GM12892 (cell line): Measurements from ENCODE around the gene KEL.

Source experiments
- DNase-seq: peaks from one replicate; pipeline ENCODE4 v3.0.0; 2011; ENCODE audit not compliant: insufficient read length
- FAIRE-seq: peaks from 2 replicates; lab custom pipeline; 2011; peaks lifted over from hg19 to GRCh38; lab: Jason Lieb, UNC
- POLR2A ChIP-seq: IDR thresholded peaks from 2 replicates; pipeline ENCODE4 v1.6.1; 2011; ENCODE audit warnings: low read depth, low read length, control low read depth
- POLR2AphosphoS5 ChIP-seq: IDR thresholded peaks from 2 replicates; pipeline ENCODE4 v1.6.1; 2011; ENCODE audit warnings: low read depth, low read length, control low read depth
- TAF1 ChIP-seq: IDR thresholded peaks from 2 replicates; pipeline ENCODE4 v1.6.1; 2011; ENCODE audit warnings: low read depth, mild to moderate bottlenecking, control low read depth, low read length, borderline replicate concordance

The KEL gene

GRCh38 chr7:142905759-142906158, 56.4 kb downstream of the KEL start:
- no peak for DNase-seq
- no peak for TF ChIP-seq POLR2AphosphoS5
- no peak for TF ChIP-seq POLR2A
- TF ChIP-seq TAF1: no peak
- no peak for FAIRE-seq

- no peak for TF ChIP-seq POLR2AphosphoS5
- TF ChIP-seq POLR2A: no peak
- TF ChIP-seq TAF1: no peak
- FAIRE-seq (no peak), DNase-seq (no peak)
Measured at GRCh38 chr7:142904128-142904527, 58.0 kb downstream of the KEL start.

- FAIRE-seq (no peak), DNase-seq (no peak)
- no peak for TF ChIP-seq TAF1
- no peak for TF ChIP-seq POLR2AphosphoS5
Measured at GRCh38 chr7:142901426-142902259, 60.5 kb downstream of the KEL start.

- FAIRE-seq (no peak), DNase-seq (no peak)
- no peak for TF ChIP-seq POLR2AphosphoS5
- no peak for TF ChIP-seq TAF1
- TF ChIP-seq POLR2A: no peak
Measured at GRCh38 chr7:142899661-142900060, 62.5 kb downstream of the KEL start.

- TF ChIP-seq POLR2AphosphoS5 (no peak), TAF1 (no peak)
- FAIRE-seq (no peak), DNase-seq (no peak)
Measured at GRCh38 chr7:142898377-142899170, 63.6 kb downstream of the KEL start.

- TF ChIP-seq TAF1 (no peak), POLR2A (no peak), POLR2AphosphoS5 (no peak)
- FAIRE-seq (no peak), DNase-seq (no peak)
Measured at GRCh38 chr7:142897691-142898090, 64.5 kb downstream of the KEL start.

- FAIRE-seq (no peak), DNase-seq (no peak)
- TF ChIP-seq TAF1 (no peak), POLR2A (no peak), POLR2AphosphoS5 (no peak)
Measured at GRCh38 chr7:142896741-142897379, 65.3 kb downstream of the KEL start.

- DNase-seq: no peak
- no peak for FAIRE-seq
- no peak for TF ChIP-seq TAF1
- no peak for TF ChIP-seq POLR2AphosphoS5
- no peak for TF ChIP-seq POLR2A
Measured at GRCh38 chr7:142896151-142896550, 66.0 kb downstream of the KEL start.

- TF ChIP-seq TAF1 (no peak), POLR2A (no peak), POLR2AphosphoS5 (no peak)
- no peak for DNase-seq
- no peak for FAIRE-seq
Measured at GRCh38 chr7:142894985-142895593, 67.1 kb downstream of the KEL start.

- TF ChIP-seq POLR2AphosphoS5: no peak
- DNase-seq (no peak), FAIRE-seq (no peak)
Measured at GRCh38 chr7:142894112-142894984, 67.8 kb downstream of the KEL start.

GRCh38 chr7:142892951-142893350, 69.2 kb downstream of the KEL start:
- DNase-seq (no peak), FAIRE-seq (no peak)
- TF ChIP-seq TAF1 (no peak), POLR2A (no peak), POLR2AphosphoS5 (no peak)
